Osteocyte (in vitro differentiated cells): ENCODE results near the gene CES2. TPM values are rescaled to one million over a fixed set of nuclear protein-coding genes. Genes with fewer than 3 reads are reported as not detected.
"Not testable (repeated sequence)": the region's sequence is repeated elsewhere in the genome, so short reads cannot be mapped to it uniquely, and the experiment has no call there.

Experiments
- DNase-seq: peaks from one replicate; pipeline ENCODE4 v3.0.0; 2021; ENCODE audit warnings: mixed read lengths; ENCODE audit not compliant: unreplicated experiment; ENCODE audit errors: extremely low spot score
- H3K27ac Mint-ChIP-seq: one replicate; pipeline ENCODE4 v1.8.0; 2021; ENCODE audit warnings: mild to moderate bottlenecking, mixed read lengths; ENCODE audit not compliant: unreplicated experiment
- H3K27me3 Mint-ChIP-seq: one replicate; pipeline ENCODE4 v1.8.0; 2021; ENCODE audit warnings: mixed read lengths; ENCODE audit not compliant: unreplicated experiment
- H3K36me3 Mint-ChIP-seq: one replicate; pipeline ENCODE4 v1.8.0; 2021; ENCODE audit warnings: mixed read lengths; ENCODE audit not compliant: unreplicated experiment
- H3K4me1 Mint-ChIP-seq: one replicate; pipeline ENCODE4 v1.8.0; 2021; ENCODE audit warnings: mixed read lengths; ENCODE audit not compliant: unreplicated experiment
- H3K4me3 Mint-ChIP-seq: one replicate; pipeline ENCODE4 v1.8.0; 2021; ENCODE audit warnings: mild to moderate bottlenecking, moderate library complexity, mixed read lengths; ENCODE audit not compliant: unreplicated experiment
- H3K9me3 Mint-ChIP-seq: one replicate; pipeline ENCODE4 v1.8.0; 2021; ENCODE audit warnings: mixed read lengths; ENCODE audit not compliant: unreplicated experiment
- total RNA-seq: library from RNA; stranded (reverse); gene quantifications from 2 replicates; pipeline ENCODE4 v1.2.1, GENCODE V29; 2021
- TF ChIP-seq, protein P1 (sequence below): fragments of 200-600 bp; sonication (generic); IDR thresholded peaks from 2 replicates; pipeline ENCODE4 v1.5.0; 2021; ENCODE audit warnings: antibody characterized with exemption, mild to moderate bottlenecking, moderate library complexity

CES2 gene
- total RNA-seq, 1 donor from 2014 or later, result 38.6 TPM

DNA sequence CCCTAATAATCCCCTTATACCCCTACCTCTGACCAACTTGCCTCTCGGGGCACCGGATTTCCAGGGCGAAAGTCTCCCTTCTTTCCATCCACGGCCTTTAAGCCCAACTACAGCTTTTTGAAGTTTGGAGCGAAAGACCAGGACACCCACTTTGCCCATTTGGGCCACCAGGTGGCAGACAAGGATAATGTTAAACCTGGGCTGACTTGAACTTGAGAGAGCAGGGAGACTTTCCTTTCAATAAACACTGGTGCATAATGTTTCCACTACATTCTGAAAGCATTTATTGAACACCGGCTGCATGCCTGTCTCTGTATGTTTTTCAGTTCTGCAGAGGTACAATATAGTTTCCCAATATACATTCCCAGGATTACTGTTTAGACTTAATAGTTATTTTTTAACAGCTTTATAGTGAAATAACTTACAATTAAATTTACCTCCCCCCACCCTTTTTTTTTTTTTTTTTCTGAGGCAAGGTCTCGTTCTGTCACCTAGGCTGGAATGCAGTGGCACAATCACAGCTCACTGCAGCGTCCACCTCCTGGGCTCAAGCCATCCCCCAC is 18.9 kb downstream of the CES2 start:
- TF ChIP-seq, protein P1, sequence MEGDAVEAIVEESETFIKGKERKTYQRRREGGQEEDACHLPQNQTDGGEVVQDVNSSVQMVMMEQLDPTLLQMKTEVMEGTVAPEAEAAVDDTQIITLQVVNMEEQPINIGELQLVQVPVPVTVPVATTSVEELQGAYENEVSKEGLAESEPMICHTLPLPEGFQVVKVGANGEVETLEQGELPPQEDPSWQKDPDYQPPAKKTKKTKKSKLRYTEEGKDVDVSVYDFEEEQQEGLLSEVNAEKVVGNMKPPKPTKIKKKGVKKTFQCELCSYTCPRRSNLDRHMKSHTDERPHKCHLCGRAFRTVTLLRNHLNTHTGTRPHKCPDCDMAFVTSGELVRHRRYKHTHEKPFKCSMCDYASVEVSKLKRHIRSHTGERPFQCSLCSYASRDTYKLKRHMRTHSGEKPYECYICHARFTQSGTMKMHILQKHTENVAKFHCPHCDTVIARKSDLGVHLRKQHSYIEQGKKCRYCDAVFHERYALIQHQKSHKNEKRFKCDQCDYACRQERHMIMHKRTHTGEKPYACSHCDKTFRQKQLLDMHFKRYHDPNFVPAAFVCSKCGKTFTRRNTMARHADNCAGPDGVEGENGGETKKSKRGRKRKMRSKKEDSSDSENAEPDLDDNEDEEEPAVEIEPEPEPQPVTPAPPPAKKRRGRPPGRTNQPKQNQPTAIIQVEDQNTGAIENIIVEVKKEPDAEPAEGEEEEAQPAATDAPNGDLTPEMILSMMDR, result peak; percentile 83
- DNase-seq, result no peak
- peaks cover 36% of the 10 kb centered on the region for H3K27me3 Mint-ChIP-seq
- H3K4me1 Mint-ChIP-seq, result no peaks in the 10 kb centered on the region
- peaks cover 9% of the 10 kb centered on the region for H3K9me3 Mint-ChIP-seq
- H3K27ac Mint-ChIP-seq, result no peak overlapping the region
- H3K4me3 Mint-ChIP-seq, result no peak overlapping the region
- peaks cover 3% of the 10 kb centered on the region for H3K36me3 Mint-ChIP-seq

DNA sequence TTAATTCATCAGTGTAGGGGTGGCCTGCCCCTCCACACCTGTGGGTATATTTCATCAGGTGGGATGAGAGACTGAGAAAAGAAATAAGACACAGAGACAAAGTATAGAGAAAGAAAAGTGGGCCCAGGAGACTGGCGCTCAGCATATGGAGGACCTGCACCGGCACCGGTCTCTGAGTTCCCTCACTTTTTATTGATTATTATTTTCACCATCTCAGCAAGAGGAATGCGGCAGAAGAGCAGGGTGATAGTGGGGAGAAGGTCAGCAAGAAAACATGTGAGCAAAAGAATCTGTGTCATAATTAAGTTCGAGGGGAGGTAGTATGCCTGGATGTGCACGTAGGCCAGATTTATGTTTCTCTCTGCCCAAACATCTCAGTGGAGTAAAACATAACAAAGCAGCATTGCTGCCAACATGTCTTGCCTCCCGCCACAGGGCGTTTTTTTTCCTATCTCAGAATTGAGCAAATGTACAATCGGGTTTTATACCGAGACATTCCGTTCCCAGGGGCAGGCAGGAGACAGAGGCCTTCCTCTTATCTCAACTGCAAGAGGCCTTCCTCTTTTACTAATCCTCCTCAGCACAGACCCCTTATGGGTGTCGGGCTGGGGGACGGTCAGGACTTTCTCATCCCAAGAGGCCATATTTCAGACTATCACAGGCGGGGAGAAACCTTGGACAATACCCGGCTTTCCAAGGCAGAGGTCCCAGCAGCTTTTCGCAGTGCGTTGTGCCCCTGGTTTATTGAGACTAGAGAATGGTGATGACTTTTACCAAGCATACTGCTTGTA is 20.2 kb downstream of the CES2 start:
- not testable (repeated sequence) for H3K27ac Mint-ChIP-seq, DNase-seq, H3K4me1 Mint-ChIP-seq, H3K4me3 Mint-ChIP-seq, H3K9me3 Mint-ChIP-seq, H3K36me3 Mint-ChIP-seq
- peaks cover 33% of the 10 kb centered on the region for H3K27me3 Mint-ChIP-seq

DNA sequence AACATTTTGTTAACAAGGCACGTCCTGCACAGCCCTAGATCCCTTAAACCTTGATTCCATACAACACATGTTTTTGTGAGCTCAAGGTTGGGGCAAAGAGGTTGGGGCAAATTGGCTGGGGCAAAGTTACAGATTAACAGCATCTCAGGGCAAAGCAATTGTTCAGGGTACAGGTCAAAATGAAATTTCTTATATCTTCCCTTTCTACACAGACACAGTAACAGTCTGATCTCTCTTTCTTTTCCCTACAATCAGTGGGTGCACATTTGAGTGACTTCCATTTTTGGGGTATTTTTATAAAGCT is 20.8 kb downstream of the CES2 start:
- H3K27ac Mint-ChIP-seq, result not testable (repeated sequence)

DNA sequence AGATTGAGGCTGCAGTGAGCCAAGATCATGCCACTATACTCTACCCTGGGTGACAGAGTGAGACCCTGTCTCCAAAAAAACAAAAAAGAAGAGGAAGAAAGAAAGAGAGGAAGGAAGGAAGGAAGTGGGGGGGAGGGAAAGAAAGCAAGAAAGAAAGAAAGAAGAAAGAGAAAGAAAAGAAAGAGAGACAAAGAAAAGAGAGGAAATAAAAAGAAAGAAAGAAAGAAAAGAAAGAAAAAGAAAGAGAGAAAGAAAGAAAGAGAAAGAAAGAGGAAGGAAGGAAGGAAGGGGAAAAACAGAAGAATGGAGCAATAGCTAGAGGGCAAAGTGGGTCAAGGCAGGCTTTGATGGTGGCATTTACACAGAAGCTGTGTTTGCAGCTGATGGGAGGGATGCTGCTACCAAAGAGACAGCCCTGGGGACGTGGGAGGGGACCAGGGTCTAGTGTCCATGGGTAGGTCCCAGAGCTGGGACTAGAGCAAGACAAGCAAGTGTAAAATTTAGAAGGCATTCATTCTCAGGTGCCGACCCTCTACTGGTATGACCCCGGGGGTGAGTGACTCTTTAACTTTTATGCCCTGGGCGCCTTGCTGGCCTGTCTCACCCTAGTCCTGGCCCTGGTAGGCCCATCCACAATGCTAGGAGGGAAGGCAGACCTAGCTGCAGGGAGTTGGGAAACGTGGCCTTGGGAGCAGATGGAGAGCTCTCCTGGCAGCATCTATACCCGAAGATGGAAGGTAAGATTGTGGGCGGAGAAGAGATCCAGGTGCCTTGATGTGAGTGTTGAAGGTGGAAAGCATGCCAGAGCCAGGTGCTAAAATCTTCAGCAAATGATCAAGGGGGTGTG is 23.8 kb downstream of the CES2 start:
- Mint-ChIP-seq H3K4me3 (no peak overlapping the region), H3K9me3 (no peaks in the 10 kb centered on the region), H3K36me3 (no peaks in the 10 kb centered on the region), H3K27ac (no peak overlapping the region), H3K27me3 (peaks cover 20% of the 10 kb centered on the region), H3K4me1 (no peaks in the 10 kb centered on the region)
- TF ChIP-seq, protein P1, result no peak
- DNase-seq, result no peak

More for the DNA sequence above, 20.8 kb downstream of the CES2 start:
- not testable (repeated sequence) for H3K4me1 Mint-ChIP-seq, H3K36me3 Mint-ChIP-seq, DNase-seq, H3K4me3 Mint-ChIP-seq, H3K9me3 Mint-ChIP-seq
- H3K27me3 Mint-ChIP-seq, result peaks cover 33% of the 10 kb centered on the region

DNA sequence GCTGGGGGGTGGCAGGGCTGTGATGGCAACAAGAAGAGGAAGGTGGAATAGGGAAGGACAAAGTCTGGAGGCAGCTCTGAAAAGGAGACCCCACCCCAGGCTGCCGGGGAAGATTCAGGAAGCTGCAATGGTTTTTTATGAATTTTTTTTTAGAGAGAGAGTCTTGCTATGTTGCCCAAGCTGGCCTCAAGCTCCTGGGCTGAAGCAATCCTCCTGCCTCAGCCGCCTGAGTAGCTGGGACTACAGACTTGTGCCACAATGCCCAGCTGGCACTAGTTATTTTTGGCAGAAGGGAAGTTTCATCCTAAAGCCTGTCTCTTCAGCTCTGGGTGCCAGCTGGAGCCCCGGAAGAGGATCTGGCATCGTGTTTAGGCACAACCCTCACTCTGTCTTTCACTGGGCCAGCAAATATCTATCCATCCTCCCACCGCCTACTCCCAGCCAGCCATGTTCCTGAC is 24.4 kb downstream of the CES2 start:
- Mint-ChIP-seq H3K9me3 (no peaks in the 10 kb centered on the region), H3K4me3 (no peak overlapping the region), H3K27ac (no peak overlapping the region), H3K36me3 (no peaks in the 10 kb centered on the region), H3K27me3 (peaks cover 23% of the 10 kb centered on the region), H3K4me1 (no peaks in the 10 kb centered on the region)
- TF ChIP-seq, protein P1, result no peak
- no peak for DNase-seq

DNA sequence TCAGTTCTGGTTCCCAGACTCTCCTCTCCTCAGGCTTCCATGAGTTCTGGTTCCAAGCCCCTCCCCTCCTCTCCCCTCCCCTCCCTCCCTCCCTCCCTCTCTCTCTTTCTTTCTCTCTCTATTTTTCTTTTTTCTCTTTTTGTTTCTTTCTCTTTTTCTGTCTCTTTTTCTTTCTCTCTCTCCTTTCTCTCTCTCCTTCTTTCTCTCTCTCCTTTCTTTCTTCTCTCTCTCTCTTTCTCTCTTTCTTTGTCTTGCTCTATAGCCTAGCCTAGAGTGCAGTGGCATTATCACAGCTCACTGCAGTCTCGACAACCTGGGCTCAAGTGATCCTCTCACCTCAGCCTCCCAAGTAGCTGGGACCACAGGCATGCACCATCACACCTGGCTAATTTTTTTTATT is 25.0 kb downstream of the CES2 start:
- Mint-ChIP-seq H3K9me3 (no peaks in the 10 kb centered on the region), H3K4me1 (no peaks in the 10 kb centered on the region), H3K27me3 (peaks cover 28% of the 10 kb centered on the region), H3K27ac (no peak overlapping the region), H3K36me3 (no peaks in the 10 kb centered on the region), H3K4me3 (no peak overlapping the region)
- DNase-seq, result no peak
- TF ChIP-seq, protein P1, result no peak
